CD14-positive monocyte (primary cell): Measurements from ENCODE around the gene TMTC2. TPM values are rescaled to one million over a fixed set of nuclear protein-coding genes. Genes with fewer than 3 reads are reported as not detected.

Experiments used
- DNase-seq, 3 donors: peaks; one replicate each; pipeline ENCODE4 v3.0.0-alpha.2; 2011 to 2022
- H2AFZ ChIP-seq: 2 replicates; pipeline ENCODE4 v1.6.0; 2012; ENCODE audit warnings: mild to moderate bottlenecking, low read depth, low read length, inconsistent platforms; ENCODE audit not compliant: insufficient read depth, poor library complexity, severe bottlenecking
- H3K27ac ChIP-seq, 2 donors: 1 replicate in 1 of 2; 2 replicates in 1 of 2; pipeline ENCODE4 v1.5.1; 2012 to 2013; ENCODE audit warnings: low read length in 2 of 2, control low read depth in 1 of 2, inconsistent platforms in 1 of 2, low read depth in 1 of 2, mild to moderate bottlenecking in 1 of 2
- H3K27me3 ChIP-seq, 2 donors: one replicate each; pipeline versions ENCODE4 v1.6.0 to v1.6.1; 2011 to 2013; ENCODE audit warnings: low read length in 2 of 2; ENCODE audit not compliant: control insufficient read depth in 2 of 2, insufficient read depth in 2 of 2
- H3K36me3 ChIP-seq, 2 donors: replicated peaks in 1 of 2; 1 replicate in 1 of 2; 2 replicates in 1 of 2; pipeline versions ENCODE4 v1.5.1 to v1.6.1; 2012 to 2013; ENCODE audit warnings: low read length in 2 of 2, control low read depth in 1 of 2, inconsistent platforms in 1 of 2, mild to moderate bottlenecking in 1 of 2; ENCODE audit not compliant: insufficient read depth in 2 of 2, control insufficient read depth in 1 of 2
- H3K4me1 ChIP-seq, 2 donors: 1 replicate in 1 of 2; 2 replicates in 1 of 2; pipeline versions ENCODE4 v1.5.1 to v1.6.1; 2012 to 2013; ENCODE audit warnings: low read length in 2 of 2, control low read depth in 1 of 2, inconsistent platforms in 1 of 2, mild to moderate bottlenecking in 1 of 2, moderate library complexity in 1 of 2; ENCODE audit not compliant: insufficient read depth in 2 of 2, control insufficient read depth in 1 of 2
- H3K4me2 ChIP-seq: replicated peaks from 2 replicates; pipeline ENCODE3; 2012; ENCODE audit warnings: low read length, moderate library complexity, mild to moderate bottlenecking; ENCODE audit not compliant: poor library complexity, severe bottlenecking; ENCODE audit errors: extremely low read depth
- H3K4me3 ChIP-seq, 3 experiments: fragments of 200-600 bp in 1 of 3; sonication (generic) in 1 of 3; replicated peaks in 1 of 3; 1 replicate in 2 of 3; 2 replicates in 1 of 3; pipeline ENCODE4 v1.5.1; 2011 to 2013; ENCODE audit warnings: low read length in 3 of 3, mild to moderate bottlenecking in 3 of 3, control low read depth in 2 of 3, low read depth in 2 of 3, inconsistent platforms in 1 of 3, moderate library complexity in 1 of 3
- H3K79me2 ChIP-seq: 2 replicates; pipeline ENCODE4 v1.6.0; 2012; ENCODE audit warnings: mild to moderate bottlenecking, control low read depth, inconsistent platforms, low read length, moderate library complexity; ENCODE audit not compliant: insufficient read depth
- H3K9ac ChIP-seq: 2 replicates; pipeline ENCODE4 v1.6.0; 2017; ENCODE audit warnings: low read length, mild to moderate bottlenecking; ENCODE audit not compliant: insufficient read depth, poor library complexity, severe bottlenecking
- H3K9me3 ChIP-seq, 2 donors: replicated peaks in 1 of 2; 1 replicate in 1 of 2; 2 replicates in 1 of 2; pipeline versions ENCODE4 v1.5.1 to v1.6.1; 2012 to 2013; ENCODE audit warnings: low read length in 2 of 2, control low read depth in 1 of 2; ENCODE audit not compliant: control insufficient read depth in 1 of 2, insufficient read depth in 1 of 2
- H4K20me1 ChIP-seq: 2 replicates; pipeline ENCODE4 v1.6.0; 2012; ENCODE audit warnings: mild to moderate bottlenecking, low read length, control low read depth, moderate library complexity; ENCODE audit not compliant: insufficient read depth
- H3K27ac Mint-ChIP-seq, 7 donors: one replicate each; pipeline ENCODE4 v1.8.0; 2020; ENCODE audit warnings: mild to moderate bottlenecking in 7 of 7, mixed read lengths in 7 of 7, moderate library complexity in 6 of 7, inconsistent platforms in 2 of 7
- H3K27me3 Mint-ChIP-seq, 3 donors: one replicate each; pipeline ENCODE4 v1.8.0; 2021 to 2022; ENCODE audit warnings: low read depth in 3 of 3, mild to moderate bottlenecking in 3 of 3, mixed read lengths in 3 of 3, moderate library complexity in 3 of 3, inconsistent platforms in 1 of 3
- H3K36me3 Mint-ChIP-seq, 2 donors: one replicate each; pipeline ENCODE4 v1.8.0; 2020; ENCODE audit warnings: mixed read lengths in 2 of 2, inconsistent platforms in 1 of 2, mild to moderate bottlenecking in 1 of 2
- H3K4me1 Mint-ChIP-seq: one replicate; pipeline ENCODE4 v1.8.0; 2020; ENCODE audit warnings: mild to moderate bottlenecking, mixed read lengths
- H3K4me3 Mint-ChIP-seq, 2 donors: one replicate each; pipeline ENCODE4 v1.8.0; 2020; ENCODE audit warnings: mild to moderate bottlenecking in 2 of 2, mixed read lengths in 2 of 2, moderate library complexity in 1 of 2
- H3K9me3 Mint-ChIP-seq, 7 donors: one replicate each; pipeline ENCODE4 v1.8.0; 2020 to 2022; ENCODE audit warnings: mixed read lengths in 7 of 7, mild to moderate bottlenecking in 6 of 7, moderate library complexity in 6 of 7, inconsistent platforms in 2 of 7
- CTCF ChIP-seq: fragments of 200-600 bp; IDR thresholded peaks from one replicate; pipeline ENCODE4 v1.8.0; 2022; ENCODE audit warnings: antibody characterized with exemption, mild to moderate bottlenecking
- WGBS: methylation state at CpG from one replicate; pipeline ENCODE4 v1.1.5; 2013; ENCODE audit warnings: missing lambda C conversion rate; ENCODE audit not compliant: insufficient coverage; 5-methylcytosine and 5-hydroxymethylcytosine counted together
- intact Hi-C, 2 donors: fragments of 100-400 bp; cut with micrococcal nuclease; formaldehyde crosslinking; loops; one replicate each; pipeline versions ENCODE4 v1.15.0 to v1.15.1; 2023
- polyA plus RNA-seq, 3 donors: library from polyadenylated mRNA; depleted of rRNA in 1 of 3; unstranded in 2 of 3; stranded (reverse) in 1 of 3; fragments of 300-500 nt in 2 of 3; fragments of >200 nt in 1 of 3; fragmentation: Illumina TruSeq in 2 of 3; gene quantifications; 1 replicate in 2 of 3; 2 replicates in 1 of 3; pipeline ENCODE4 v1.2.3, GENCODE V29; 2012 to 2021

Gene TMTC2
- polyA plus RNA-seq, 3 donors, result 2.5 to 15.7 (median 3.3) TPM

- no peak for DNase-seq
- Histone ChIP-seq H3K27me3 (no peaks in the 10 kb centered on the region), H3K4me1 (peaks cover 5 to 13% of the 10 kb centered on the region in 2 donors), H3K27ac (no peak overlapping the region), H4K20me1 (no peaks in the 10 kb centered on the region), H3K9ac (no peak overlapping the region), H3K4me2 (no peak overlapping the region), H3K4me3 (no peak overlapping the region), H3K36me3 (peaks cover 10 to 34% of the 10 kb centered on the region in 2 donors), H3K79me2 (no peaks in the 10 kb centered on the region), H2AFZ (no peak overlapping the region), H3K9me3 (no peaks in the 10 kb centered on the region)
- Mint-ChIP-seq H3K27ac (no peak overlapping the region), H3K9me3 (peaks cover 0 to 9% (median 3%) of the 10 kb centered on the region in 7 donors), H3K4me1 (peaks cover 15% of the 10 kb centered on the region), H3K4me3 (no peak overlapping the region), H3K27me3 (no peaks in the 10 kb centered on the region), H3K36me3 (peaks cover 47 to 65% of the 10 kb centered on the region in 2 donors)
- no peak for TF ChIP-seq CTCF
- intact Hi-C loops, result no loop called here
- 0% methylated on average over 1 of the region's 1 CpG for WGBS
These were observed 330.3 kb downstream of the TMTC2 start for GRCh38 chr12:83016991-83017390.

GRCh38 chr12:83018088-83018487, 331.4 kb downstream of the TMTC2 start:
- Mint-ChIP-seq H3K27ac (no peak overlapping the region), H3K4me3 (no peak overlapping the region), H3K4me1 (peaks cover 15% of the 10 kb centered on the region), H3K27me3 (no peaks in the 10 kb centered on the region), H3K36me3 (peaks cover 53 to 65% of the 10 kb centered on the region in 2 donors), H3K9me3 (peaks cover 0 to 9% (median 3%) of the 10 kb centered on the region in 7 donors)
- no peak for DNase-seq
- intact Hi-C loops, result no loop called here
- no peaks in the 10 kb centered on the region for H3K27me3 ChIP-seq
- TF ChIP-seq CTCF, result no peak
- H3K27ac ChIP-seq, result no peak overlapping the region
- H3K4me3 ChIP-seq, result no peak overlapping the region
- H3K4me1 ChIP-seq, result peaks cover 5 to 13% of the 10 kb centered on the region in 2 donors
- H3K9ac ChIP-seq, result no peak overlapping the region
- no peaks in the 10 kb centered on the region for H4K20me1 ChIP-seq
- H3K4me2 ChIP-seq, result no peak overlapping the region
- H3K79me2 ChIP-seq, result no peaks in the 10 kb centered on the region
- H3K36me3 ChIP-seq, result peaks cover 10 to 39% of the 10 kb centered on the region in 2 donors
- no peak overlapping the region for H2AFZ ChIP-seq
- 83% methylated on average over 1 of the region's 4 CpGs for WGBS
- H3K9me3 ChIP-seq, result no peaks in the 10 kb centered on the region
